RWPE2 (cell line): ENCODE measurements around the gene CDS1.

ENCODE experiments used
- ATAC-seq: fragments of 200-7000 bp; cut with Tn5 transposase; 3 replicates; pipeline ENCODE4 v1.9.1; 2021; ENCODE audit warnings: low read depth
- DNase-seq: peaks from one replicate; pipeline ENCODE4 v3.0.0-alpha.2; 2020; ENCODE audit warnings: low spot score
- H3K27ac ChIP-seq: fragments of 450-650 bp; 2 replicates; pipeline ENCODE4 v1.5.1; 2017; ENCODE audit warnings: mild to moderate bottlenecking; ENCODE audit not compliant: poor library complexity, severe bottlenecking
- H3K27me3 ChIP-seq: fragments of 250-450 bp; sonication (Bioruptor Pico); 2 replicates; pipeline ENCODE4 v1.5.1; 2021; ENCODE audit warnings: mild to moderate bottlenecking, moderate library complexity; ENCODE audit not compliant: insufficient read depth, poor library complexity, severe bottlenecking
- H3K36me3 ChIP-seq: fragments of 250-450 bp; sonication (Bioruptor Pico); 2 replicates; pipeline ENCODE4 v1.5.1; 2020; ENCODE audit warnings: low read depth, mild to moderate bottlenecking, moderate library complexity
- H3K4me1 ChIP-seq: fragments of 250-450 bp; sonication (Bioruptor Pico); 2 replicates; pipeline ENCODE4 v1.5.1; 2021; ENCODE audit warnings: mild to moderate bottlenecking, moderate library complexity; ENCODE audit not compliant: insufficient read depth, poor library complexity, severe bottlenecking
- H3K4me3 ChIP-seq: fragments of 250-450 bp; sonication (Bioruptor Pico); 2 replicates; pipeline ENCODE4 v1.5.1; 2021; ENCODE audit warnings: mild to moderate bottlenecking, moderate library complexity; ENCODE audit not compliant: severe bottlenecking
- H3K9me3 ChIP-seq: fragments of 250-450 bp; sonication (Bioruptor Pico); 2 replicates; pipeline ENCODE4 v1.5.1; 2021; ENCODE audit warnings: mild to moderate bottlenecking, moderate library complexity; ENCODE audit not compliant: severe bottlenecking
- CTCF ChIP-seq: fragments of 450-650 bp; IDR thresholded peaks from one replicate; pipeline ENCODE4 v1.5.1; 2017; ENCODE audit warnings: mild to moderate bottlenecking, moderate library complexity; ENCODE audit not compliant: poor library complexity, severe bottlenecking

The CDS1 gene

GRCh38 chr4:84562156-84562555, 20.8 kb upstream of the CDS1 start:
- ATAC-seq: no peak

GRCh38 chr4:84563002-84563401, 19.9 kb upstream of the CDS1 start:
- DNase-seq (no peak), ATAC-seq (no peak)
- H3K4me1 ChIP-seq: no peaks in the 10 kb centered on the region
- no peak overlapping the region for H3K4me3 ChIP-seq
- no peaks in the 10 kb centered on the region for H3K9me3 ChIP-seq
- no peaks in the 10 kb centered on the region for H3K36me3 ChIP-seq
- no peak overlapping the region for H3K27ac ChIP-seq
- TF ChIP-seq CTCF: no peak
- no peaks in the 10 kb centered on the region for H3K27me3 ChIP-seq

More at GRCh38 chr4:84562156-84562555, 20.8 kb upstream of the CDS1 start:
- Histone ChIP-seq H3K27me3 (no peaks in the 10 kb centered on the region), H3K4me3 (no peak overlapping the region), H3K9me3 (no peaks in the 10 kb centered on the region), H3K36me3 (no peaks in the 10 kb centered on the region), H3K4me1 (no peaks in the 10 kb centered on the region), H3K27ac (no peak overlapping the region)
- no peak for TF ChIP-seq CTCF
- no peak for DNase-seq

GRCh38 chr4:84565951-84566350, 17.0 kb upstream of the CDS1 start:
- Histone ChIP-seq H3K27ac (no peak overlapping the region), H3K9me3 (no peaks in the 10 kb centered on the region), H3K36me3 (no peaks in the 10 kb centered on the region), H3K4me1 (no peaks in the 10 kb centered on the region), H3K27me3 (no peaks in the 10 kb centered on the region), H3K4me3 (no peak overlapping the region)
- DNase-seq (no peak), ATAC-seq (no peak)
- TF ChIP-seq CTCF: no peak

GRCh38 chr4:84568496-84568895, 14.4 kb upstream of the CDS1 start:
- no peak for DNase-seq
- H3K4me1 ChIP-seq: no peaks in the 10 kb centered on the region
- H3K9me3 ChIP-seq: no peaks in the 10 kb centered on the region
- no peaks in the 10 kb centered on the region for H3K27me3 ChIP-seq
- H3K36me3 ChIP-seq: no peaks in the 10 kb centered on the region
- ATAC-seq: no peak
- TF ChIP-seq CTCF: no peak
- no peak overlapping the region for H3K27ac ChIP-seq
- H3K4me3 ChIP-seq: no peak overlapping the region

- ATAC-seq: no peak
Measured at GRCh38 chr4:84569009-84569408, 13.9 kb upstream of the CDS1 start.

More at GRCh38 chr4:84569009-84569408, 13.9 kb upstream of the CDS1 start:
- H3K36me3 ChIP-seq: no peaks in the 10 kb centered on the region
- peaks cover 3% of the 10 kb centered on the region for H3K4me1 ChIP-seq
- H3K27me3 ChIP-seq: no peaks in the 10 kb centered on the region
- TF ChIP-seq CTCF: no peak
- H3K9me3 ChIP-seq: no peaks in the 10 kb centered on the region
- H3K4me3 ChIP-seq: no peak overlapping the region
- DNase-seq: no peak
- no peak overlapping the region for H3K27ac ChIP-seq
